ENCODE results near the gene ALPL. TPM values are rescaled to one million over a fixed set of nuclear protein-coding genes. Genes with fewer than 3 reads are reported as not detected.

The ALPL gene
- total RNA-seq, 2 donors from 2014 or later = 6.3 to 15.6 TPM

- Histone ChIP-seq H3K9me3 (no peaks in the 10 kb centered on the region), H3K4me3 (no peak overlapping the region), H3K27me3 (replicated peaks; ENCODE audit: insufficient read depth) (no peaks in the 10 kb centered on the region), H3K36me3 (no peaks in the 10 kb centered on the region), H3K27ac (no peak overlapping the region), H3K4me1 (replicated peaks) (no peaks in the 10 kb centered on the region)
- no peak for TF ChIP-seq CTCF (IDR thresholded peaks at IDR 0.05)
- TF ChIP-seq POLR2A (IDR thresholded peaks at IDR 0.05) = no peak
- no peak for TF ChIP-seq POLR2AphosphoS5 (IDR thresholded peaks at IDR 0.05)
- intact Hi-C loops (cut with DNase I) = no loop called here
- DNase-seq (ENCODE audit: low spot score) = no peak
- WGBS = 50% methylated on average over 11 of the region's 11 CpGs
Observed at GRCh38 chr1:21614419-21615115, 105.3 kb downstream of the ALPL start.

- Histone ChIP-seq H3K27me3 (replicated peaks; ENCODE audit: insufficient read depth) (no peaks in the 10 kb centered on the region), H3K36me3 (no peaks in the 10 kb centered on the region), H3K4me3 (no peak overlapping the region), H3K4me1 (replicated peaks) (peaks cover 6% of the 10 kb centered on the region), H3K9me3 (no peaks in the 10 kb centered on the region), H3K27ac (no peak overlapping the region)
- intact Hi-C loops (cut with DNase I) = no loop called here
- TF ChIP-seq POLR2AphosphoS5 (IDR thresholded peaks at IDR 0.05) (no peak), CTCF (IDR thresholded peaks at IDR 0.05) (no peak), POLR2A (IDR thresholded peaks at IDR 0.05) (no peak)
- DNase-seq (ENCODE audit: low spot score) = no peak
- WGBS = 63% methylated on average over 8 of the region's 8 CpGs
Observed at GRCh38 chr1:21616372-21616771, 107.1 kb downstream of the ALPL start.

GRCh38 chr1:21617126-21617738 is 108.0 kb downstream of the ALPL start:
- intact Hi-C loops (cut with DNase I) = no loop called here
- 93% methylated on average over 16 of the region's 16 CpGs for WGBS
- no peaks in the 10 kb centered on the region for H3K27me3 ChIP-seq (replicated peaks; ENCODE audit: insufficient read depth)
- no peaks in the 10 kb centered on the region for H3K36me3 ChIP-seq
- TF ChIP-seq CTCF (IDR thresholded peaks at IDR 0.05) (no peak), POLR2A (IDR thresholded peaks at IDR 0.05) (no peak), POLR2AphosphoS5 (IDR thresholded peaks at IDR 0.05) (no peak)
- H3K27ac ChIP-seq = no peak overlapping the region
- no peaks in the 10 kb centered on the region for H3K9me3 ChIP-seq
- no peak overlapping the region for H3K4me3 ChIP-seq
- peaks cover 6% of the 10 kb centered on the region for H3K4me1 ChIP-seq (replicated peaks)
- DNase-seq (ENCODE audit: low spot score) = no peak

GRCh38 chr1:21618059-21618458 is 108.8 kb downstream of the ALPL start:
- no peak for DNase-seq (ENCODE audit: low spot score)
- Histone ChIP-seq H3K4me1 (replicated peaks) (peaks cover 12% of the 10 kb centered on the region), H3K27ac (no peak overlapping the region), H3K36me3 (no peaks in the 10 kb centered on the region), H3K4me3 (no peak overlapping the region), H3K9me3 (no peaks in the 10 kb centered on the region), H3K27me3 (replicated peaks; ENCODE audit: insufficient read depth) (no peaks in the 10 kb centered on the region)
- 88% methylated on average over 7 of the region's 7 CpGs for WGBS
- no peak for TF ChIP-seq POLR2A (IDR thresholded peaks at IDR 0.05)
- TF ChIP-seq CTCF (IDR thresholded peaks at IDR 0.05) = no peak
- no peak for TF ChIP-seq POLR2AphosphoS5 (IDR thresholded peaks at IDR 0.05)
- intact Hi-C loops (cut with DNase I) = no loop called here

Data from prostate gland (tissue), 2 donors.